Sigmoid colon (tissue), 4 donors: ENCODE results near the gene MACROD2.

Experiments
- CTCF ChIP-seq, 4 experiments: fragments of 450-650 bp in 3 of 4; fragments of 200-600 bp in 1 of 4; IDR thresholded peaks; one replicate each; pipeline ENCODE4 v1.5.1; 2016 to 2019; ENCODE audit warnings: antibody characterized with exemption in 4 of 4, mild to moderate bottlenecking in 3 of 4, moderate library complexity in 2 of 4
- EP300 ChIP-seq, 4 donors: sonication (generic); formaldehyde crosslinking; IDR thresholded peaks; one replicate each; pipeline ENCODE4 v1.6.1; 2017; ENCODE audit warnings: antibody characterized with exemption in 4 of 4

GRCh38 chr20:15544742-15545141 is 1549.4 kb downstream of the MACROD2 start:
- TF ChIP-seq EP300 (IDR thresholded peaks at IDR 0.05) (no peak), CTCF (IDR thresholded peaks at IDR 0.05) (no peak)
